ENCODE data around the gene ESRRA. TPM values are rescaled to one million over a fixed set of nuclear protein-coding genes. Genes with fewer than 3 reads are reported as not detected.

ESRRA gene
- total RNA-seq, 1 experiment from 2014 or later: 23.8 TPM

- no peak overlapping the region for H3K27ac ChIP-seq
- no peaks in the 10 kb centered on the region for H3K36me3 ChIP-seq
- H3K27me3 ChIP-seq: peaks cover 17% of the 10 kb centered on the region
- H3K4me3 ChIP-seq: no peak overlapping the region
- no peaks in the 10 kb centered on the region for H3K4me1 ChIP-seq
- DNase-seq: no peak
- H3K9me3 ChIP-seq (replicated peaks): no peaks in the 10 kb centered on the region
These were observed 9.1 kb upstream of the ESRRA start for GRCh38 chr11:64296236-64296635.

- Histone ChIP-seq H3K4me3 (no peak overlapping the region), H3K36me3 (no peaks in the 10 kb centered on the region)
- no peak for DNase-seq
These were observed 8.3 kb upstream of the ESRRA start for GRCh38 chr11:64296830-64297698.

GRCh38 chr11:64297699-64298358, 7.5 kb upstream of the ESRRA start:
- H3K4me1 ChIP-seq: no peaks in the 10 kb centered on the region
- H3K9me3 ChIP-seq (replicated peaks): no peaks in the 10 kb centered on the region
- DNase-seq: no peak
- H3K4me3 ChIP-seq: no peak overlapping the region
- H3K36me3 ChIP-seq: no peaks in the 10 kb centered on the region
- H3K27ac ChIP-seq: no peak overlapping the region
- peaks cover 13% of the 10 kb centered on the region for H3K27me3 ChIP-seq

More at GRCh38 chr11:64296830-64297698, 8.3 kb upstream of the ESRRA start:
- no peak overlapping the region for H3K27ac ChIP-seq
- no peaks in the 10 kb centered on the region for H3K4me1 ChIP-seq
- peaks cover 17% of the 10 kb centered on the region for H3K27me3 ChIP-seq
- no peaks in the 10 kb centered on the region for H3K9me3 ChIP-seq (replicated peaks)

- 0 out of 2 replicates have a peak, but pooled peaks cover 3% of the 10 kb centered on the region for H3K4me1 ChIP-seq
- H3K9me3 ChIP-seq (replicated peaks): no peaks in the 10 kb centered on the region
- no peak overlapping the region for H3K27ac ChIP-seq
- H3K4me3 ChIP-seq: no peak overlapping the region; the same call in 1 of the 2 replicates
- H3K27me3 ChIP-seq: peaks cover 13% of the 10 kb centered on the region
- no peak for DNase-seq
- no peaks in the 10 kb centered on the region for H3K36me3 ChIP-seq
These were observed 6.1 kb upstream of the ESRRA start for GRCh38 chr11:64298966-64299846.

GRCh38 chr11:64299847-64300648, 5.3 kb upstream of the ESRRA start, which contains the start of gene CATSPERZ:
TSS of gene CATSPERZ (plus strand) at chr11:64300358. CDS start at chr11:64300411, 53 bp downstream.
- H3K9me3 ChIP-seq (replicated peaks): no peaks in the 10 kb centered on the region
- no peak within 1 kb of the TSS for H3K27ac ChIP-seq
- peaks cover 13% of the 10 kb centered on the region for H3K27me3 ChIP-seq
- H3K4me3 ChIP-seq: no peak within 1 kb of the TSS; the same call in 1 of the 2 replicates
- no peaks in the 10 kb centered on the region for H3K36me3 ChIP-seq
- DNase-seq: no peak
- H3K4me1 ChIP-seq: 0 out of 2 replicates have a peak, but pooled peaks cover 3% of the 10 kb centered on the region

- Histone ChIP-seq H3K27ac (no peak overlapping the region), H3K27me3 (peaks cover 10% of the 10 kb centered on the region), H3K4me1 (0 out of 2 replicates have a peak, but pooled peaks cover 3% of the 10 kb centered on the region), H3K36me3 (no peaks in the 10 kb centered on the region), H3K9me3 (replicated peaks) (no peaks in the 10 kb centered on the region), H3K4me3 (no peak overlapping the region)
- DNase-seq: no peak
These were observed 2.0 kb upstream of the ESRRA start for GRCh38 chr11:64303109-64304031.

- 0 out of 2 replicates have a peak, but pooled peaks cover 3% of the 10 kb centered on the region for H3K4me1 ChIP-seq
- DNase-seq: no peak
- no peaks in the 10 kb centered on the region for H3K36me3 ChIP-seq
- H3K27me3 ChIP-seq: peaks cover 10% of the 10 kb centered on the region
- no peaks in the 10 kb centered on the region for H3K9me3 ChIP-seq (replicated peaks)
- H3K4me3 ChIP-seq: peak overlapping the region; percentile 66
- H3K27ac ChIP-seq: no peak overlapping the region
These were observed 1.4 kb upstream of the ESRRA start for GRCh38 chr11:64304032-64304315.

GRCh38 chr11:64304316-64305072, 830 bp upstream of the ESRRA start:
- H3K4me1 ChIP-seq: 0 out of 2 replicates have a peak, but pooled peaks cover 3% of the 10 kb centered on the region
- no peaks in the 10 kb centered on the region for H3K9me3 ChIP-seq (replicated peaks)
- H3K4me3 ChIP-seq: peak overlapping the region; percentile 66
- no peaks in the 10 kb centered on the region for H3K36me3 ChIP-seq
- peak; percentile 94 to 96 for DNase-seq
- peaks cover 10% of the 10 kb centered on the region for H3K27me3 ChIP-seq
- peak overlapping the region; percentile 93 for H3K27ac ChIP-seq

- Histone ChIP-seq H3K4me3 (peak overlapping the region; percentile 66), H3K27me3 (no peaks in the 10 kb centered on the region), H3K4me1 (0 out of 2 replicates have a peak, but pooled peaks cover 3% of the 10 kb centered on the region), H3K36me3 (no peaks in the 10 kb centered on the region), H3K27ac (peak overlapping the region; percentile 58; the same call in 1 of the 2 replicates), H3K9me3 (replicated peaks) (no peaks in the 10 kb centered on the region)
- peak; percentile 72 to 74 for DNase-seq
These were observed 603 bp downstream of the ESRRA start for GRCh38 chr11:64305691-64306562.

GRCh38 chr11:64306563-64306875, 1.2 kb downstream of the ESRRA start:
- H3K27me3 ChIP-seq: no peaks in the 10 kb centered on the region
- no peaks in the 10 kb centered on the region for H3K36me3 ChIP-seq
- no peak overlapping the region for H3K27ac ChIP-seq
- H3K4me1 ChIP-seq: 0 out of 2 replicates have a peak, but pooled peaks cover 3% of the 10 kb centered on the region
- peak overlapping the region; percentile 66 for H3K4me3 ChIP-seq
- DNase-seq: no peak
- no peaks in the 10 kb centered on the region for H3K9me3 ChIP-seq (replicated peaks)

GRCh38 chr11:64306876-64307622, 1.7 kb downstream of the ESRRA start:
- Histone ChIP-seq H3K27ac (no peak overlapping the region), H3K4me3 (peak overlapping the region; percentile 66), H3K36me3 (no peaks in the 10 kb centered on the region), H3K27me3 (no peaks in the 10 kb centered on the region), H3K4me1 (0 out of 2 replicates have a peak, but pooled peaks cover 3% of the 10 kb centered on the region), H3K9me3 (replicated peaks) (no peaks in the 10 kb centered on the region)
- no peak for DNase-seq

Measured in SJCRH30 (cell line).